ENCODE results near the gene NEU2.

GRCh38 chr2:233002829-233003657, 29.4 kb upstream of the NEU2 start:
- no peak for TF ChIP-seq CTCF (IDR thresholded peaks at IDR 0.05 in 2 of 3, conservative IDR thresholded peaks at IDR 0.05 in 1 of 3; ENCODE audit: control insufficient read depth in 2 of 3, extremely low read depth in 1 of 3, insufficient read depth in 1 of 3, low read depth in 3 of 3, low read length in 3 of 3)
- TF ChIP-seq JUND (IDR thresholded peaks at IDR 0.05; ENCODE audit: low read depth, low read length): no peak
- TF ChIP-seq TAF1 (IDR thresholded peaks at IDR 0.05; ENCODE audit: borderline replicate concordance, low read depth, low read length): no peak
